NCI-H2081 treated with DMSO at 0.1 percent for 48 hours (cell line): ENCODE results near the gene CTSD.

Experiments used
- DNase-seq: peaks from one replicate; lab custom pipeline; 2025; lab: John Stamatoyannopoulos, UW

Gene CTSD

GRCh38 chr11:1744891-1745700 is 18.6 kb downstream of the CTSD start:
- DNase-seq, result no peak

GRCh38 chr11:1744137-1744886 is 19.4 kb downstream of the CTSD start:
- no peak for DNase-seq

GRCh38 chr11:1743585-1744136 is 20.1 kb downstream of the CTSD start:
- no peak for DNase-seq

- no peak for DNase-seq
Measured at GRCh38 chr11:1742869-1743584, 20.7 kb downstream of the CTSD start.

- no peak for DNase-seq
Measured at GRCh38 chr11:1742371-1742770, 21.4 kb downstream of the CTSD start.

- DNase-seq, result no peak
Measured at GRCh38 chr11:1741741-1742140, 22.0 kb downstream of the CTSD start.

- DNase-seq, result no peak
Measured at GRCh38 chr11:1740786-1741530, 22.8 kb downstream of the CTSD start.

- DNase-seq, result no peak
Measured at GRCh38 chr11:1739576-1739975, 24.2 kb downstream of the CTSD start.

GRCh38 chr11:1738380-1738779 is 25.3 kb downstream of the CTSD start:
- no peak for DNase-seq

- DNase-seq, result no peak
Measured at GRCh38 chr11:1737080-1737757, 26.5 kb downstream of the CTSD start.

- no peak for DNase-seq
Measured at GRCh38 chr11:1736447-1736992, 27.2 kb downstream of the CTSD start.

- DNase-seq, result no peak
Measured at GRCh38 chr11:1735271-1735670, 28.5 kb downstream of the CTSD start.

- DNase-seq, result no peak
Measured at GRCh38 chr11:1734641-1735081, 29.1 kb downstream of the CTSD start.

GRCh38 chr11:1733716-1734640 is 29.7 kb downstream of the CTSD start:
- no peak for DNase-seq

- no peak for DNase-seq
Measured at GRCh38 chr11:1733009-1733715, 30.6 kb downstream of the CTSD start.

- no peak for DNase-seq
Measured at GRCh38 chr11:1732418-1733008, 31.2 kb downstream of the CTSD start.

GRCh38 chr11:1731451-1732059 is 32.2 kb downstream of the CTSD start:
- DNase-seq, result no peak

- no peak for DNase-seq
Measured at GRCh38 chr11:1730059-1730629, 33.6 kb downstream of the CTSD start.
